ENCODE data around the gene PEX26. TPM values are rescaled to one million over a fixed set of nuclear protein-coding genes. Genes with fewer than 3 reads are reported as not detected.
"Not testable (repeated sequence)": the region's sequence is repeated elsewhere in the genome, so short reads cannot be mapped to it uniquely, and the experiment has no call there.

PEX26 gene
- total RNA-seq (2014; rRNA removed; shearing (Covaris generic)): 19.2 and 27.2 TPM in 2 replicates

- Histone ChIP-seq H3K9me3 (replicated peaks) (no peaks in the 10 kb centered on the region), H3K36me3 (peaks cover 39% of the 10 kb centered on the region), H3K27me3 (replicated peaks) (no peaks in the 10 kb centered on the region), H3K4me3 (peak within 1 kb of the TSS; percentile 70), H3K4me1 (replicated peaks) (peaks cover 21% of the 10 kb centered on the region), H3K27ac (peak within 1 kb of the TSS; percentile 42)
- peak; percentile 86 to 93 for DNase-seq (ENCODE audit: low read depth in 1 of 2, low spot score in 2 of 2)
Measured at GRCh38 chr22:18077639-18078328, at the start of gene PEX26. Gene PEX26 (plus strand): TSS chr22:18077990. CDS start chr22:18078377, 387 bp downstream.

DNA sequence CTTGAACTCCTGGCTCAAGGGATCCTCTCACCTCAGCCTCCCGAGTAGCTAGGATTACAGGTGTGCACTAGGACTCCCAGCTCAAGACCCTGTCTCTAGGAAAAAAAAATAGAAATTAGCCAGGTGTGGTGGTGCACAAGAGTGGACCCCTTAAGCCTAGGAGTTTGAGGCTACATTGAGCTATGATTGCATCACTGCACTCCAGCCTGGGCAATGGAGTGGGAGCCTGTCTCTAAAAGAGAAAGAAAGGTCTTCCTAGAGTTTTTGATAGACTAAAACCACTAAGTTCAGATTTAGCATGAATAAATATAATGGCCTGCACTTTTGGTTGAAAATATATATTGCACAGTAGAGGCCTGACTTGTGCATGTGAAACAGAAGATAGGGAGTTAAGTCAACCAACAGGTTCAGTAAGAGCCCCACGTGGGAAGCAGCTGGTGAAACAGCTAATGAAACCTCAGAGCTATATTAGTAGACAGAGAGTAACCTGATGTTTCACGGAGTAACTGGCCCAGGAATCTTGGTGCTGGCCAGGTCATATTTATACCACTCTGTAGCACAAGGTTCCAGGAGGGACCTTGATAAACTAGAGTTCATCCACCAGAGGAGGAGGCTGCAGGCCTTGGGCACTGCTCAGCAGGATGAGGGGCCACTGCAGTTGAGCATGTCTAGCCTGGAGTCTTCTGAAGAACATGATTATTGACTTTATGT lies 48.8 kb upstream of the PEX26 start:
- H3K9me3 ChIP-seq (replicated peaks): no peaks in the 10 kb centered on the region
- H3K27me3 ChIP-seq (replicated peaks): no peaks in the 10 kb centered on the region
- H3K36me3 ChIP-seq: no peaks in the 10 kb centered on the region
- no peak overlapping the region for H3K4me3 ChIP-seq
- no peak for DNase-seq (ENCODE audit: low read depth in 1 of 2, low spot score in 2 of 2)
- H3K27ac ChIP-seq: no peak overlapping the region
- H3K4me1 ChIP-seq (replicated peaks): peaks cover 31% of the 10 kb centered on the region

GRCh38 chr22:18029686-18030267 lies 48.0 kb upstream of the PEX26 start:
- no peaks in the 10 kb centered on the region for H3K27me3 ChIP-seq (replicated peaks)
- H3K4me1 ChIP-seq (replicated peaks): peaks cover 28% of the 10 kb centered on the region
- no peak overlapping the region for H3K27ac ChIP-seq
- H3K4me3 ChIP-seq: no peak overlapping the region
- no peak for DNase-seq (ENCODE audit: low read depth in 1 of 2, low spot score in 2 of 2)
- H3K36me3 ChIP-seq: no peaks in the 10 kb centered on the region
- no peaks in the 10 kb centered on the region for H3K9me3 ChIP-seq (replicated peaks)

DNA sequence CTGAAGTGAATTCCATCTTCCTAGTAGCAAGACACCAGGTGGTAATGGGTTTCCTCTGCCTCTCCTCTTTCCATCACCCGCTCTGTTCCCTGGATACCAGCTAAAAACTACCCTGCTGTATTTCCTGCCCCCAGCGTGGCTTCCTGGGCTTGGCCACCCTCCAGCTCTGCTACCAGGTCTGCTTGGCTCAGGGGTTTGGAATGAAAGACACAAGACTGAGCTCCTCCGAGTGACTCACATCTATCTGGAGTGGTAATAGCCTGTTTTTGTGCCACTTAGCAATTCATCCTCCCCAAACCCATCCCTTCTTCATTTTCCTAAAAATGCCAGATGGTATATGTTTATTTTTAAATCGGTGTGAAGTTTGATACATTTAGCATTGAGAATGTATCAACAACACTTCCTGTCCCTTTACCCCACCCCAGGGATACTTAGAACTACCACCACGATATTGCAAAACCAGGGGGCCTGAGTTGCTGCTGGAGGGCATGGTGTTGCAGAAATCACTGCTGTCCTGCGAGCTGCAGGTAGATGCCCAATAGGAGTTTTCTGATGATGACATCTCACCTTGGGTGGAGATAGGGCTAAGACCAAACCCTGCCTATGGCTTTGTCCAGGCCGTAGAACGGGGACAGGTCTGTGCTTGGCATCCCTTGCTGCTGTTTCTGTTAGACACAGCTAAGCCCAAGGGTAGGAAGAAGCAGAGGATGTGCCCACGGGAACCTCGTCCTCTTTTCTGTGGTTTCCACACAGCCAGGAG lies 45.9 kb upstream of the PEX26 start:
- no peaks in the 10 kb centered on the region for H3K9me3 ChIP-seq (replicated peaks)
- H3K27me3 ChIP-seq (replicated peaks): no peaks in the 10 kb centered on the region
- H3K36me3 ChIP-seq: no peaks in the 10 kb centered on the region
- H3K27ac ChIP-seq: peak overlapping the region; percentile 64
- H3K4me1 ChIP-seq (replicated peaks): peaks cover 26% of the 10 kb centered on the region
- H3K4me3 ChIP-seq: no peak overlapping the region
- DNase-seq (ENCODE audit: low read depth in 1 of 2, low spot score in 2 of 2): peak; percentile 87 to 95

DNA sequence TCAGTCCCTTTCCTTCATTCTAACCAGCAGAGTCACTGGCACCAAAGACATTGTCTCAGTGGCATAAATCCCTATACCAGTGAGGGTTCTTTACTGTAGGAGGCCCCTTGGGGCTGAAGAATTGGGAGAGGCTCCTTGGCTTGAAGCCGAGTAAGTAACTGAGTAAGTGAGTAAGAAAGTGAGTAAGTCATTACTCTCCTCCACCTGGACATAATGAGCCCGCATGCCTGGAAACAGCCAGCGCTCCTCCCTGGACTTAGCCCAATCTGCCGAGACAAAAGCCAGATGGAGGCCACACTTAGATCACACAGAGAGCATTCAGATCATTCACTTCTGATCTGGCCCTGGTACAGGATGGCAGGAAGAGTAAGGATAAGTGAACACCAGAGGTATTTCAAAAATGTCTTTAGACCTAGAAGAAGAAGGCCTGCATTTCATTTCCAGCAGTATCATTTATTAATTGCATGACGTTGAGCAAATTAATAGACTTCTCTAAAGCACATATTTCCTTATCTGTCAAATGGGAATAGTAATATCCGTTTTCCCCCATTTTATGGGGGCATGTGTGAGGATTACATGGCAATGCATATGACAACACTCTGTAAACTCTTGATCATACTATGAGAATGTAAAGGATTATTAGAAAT lies 45.2 kb upstream of the PEX26 start:
- H3K4me1 ChIP-seq (replicated peaks): peaks cover 26% of the 10 kb centered on the region
- no peaks in the 10 kb centered on the region for H3K9me3 ChIP-seq (replicated peaks)
- no peak overlapping the region for H3K4me3 ChIP-seq
- DNase-seq (ENCODE audit: low read depth in 1 of 2, low spot score in 2 of 2): peak; percentile 73 to 74
- H3K36me3 ChIP-seq: no peaks in the 10 kb centered on the region
- no peaks in the 10 kb centered on the region for H3K27me3 ChIP-seq (replicated peaks)
- peak overlapping the region; percentile 64 for H3K27ac ChIP-seq

DNA sequence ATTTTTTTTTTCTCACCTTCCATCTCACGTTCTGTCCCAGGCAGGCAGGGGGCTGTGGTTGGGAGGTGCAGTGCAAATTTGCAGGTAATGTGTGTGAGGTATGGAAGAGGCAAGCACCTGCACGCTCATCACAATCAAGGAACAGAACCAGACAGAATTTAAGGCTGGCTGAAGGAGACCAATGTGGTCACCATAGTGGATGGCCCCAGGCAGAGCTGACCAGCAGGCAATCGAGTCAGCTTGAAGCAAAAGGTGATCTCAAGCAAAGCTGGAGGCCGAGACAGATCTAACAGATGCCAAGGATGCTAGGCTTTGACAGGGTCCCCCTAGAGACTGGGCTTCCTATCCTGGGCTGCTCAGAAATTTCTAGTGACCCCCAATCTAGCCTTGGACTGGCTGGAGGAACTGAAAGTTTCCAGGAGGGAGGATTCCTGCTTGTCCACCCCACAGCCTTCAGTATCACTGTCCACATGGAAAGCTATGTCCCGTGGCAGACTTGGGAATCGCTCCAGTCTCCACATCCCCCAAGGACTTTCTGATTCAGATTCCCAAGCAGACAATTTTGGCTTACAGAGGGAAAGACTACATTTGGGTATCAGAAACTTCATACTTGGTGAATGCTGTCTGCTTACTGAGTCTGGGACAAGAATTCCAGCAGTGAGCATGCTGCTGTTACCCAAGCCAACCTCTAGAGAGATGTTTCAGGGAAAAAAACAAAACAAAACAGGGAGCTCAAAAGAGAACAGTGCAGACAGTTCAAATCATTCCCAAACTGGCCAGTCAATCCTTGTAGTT lies 44.4 kb upstream of the PEX26 start:
- DNase-seq (ENCODE audit: low read depth in 1 of 2, low spot score in 2 of 2): no peak
- no peak overlapping the region for H3K27ac ChIP-seq
- H3K27me3 ChIP-seq (replicated peaks): no peaks in the 10 kb centered on the region

DNA sequence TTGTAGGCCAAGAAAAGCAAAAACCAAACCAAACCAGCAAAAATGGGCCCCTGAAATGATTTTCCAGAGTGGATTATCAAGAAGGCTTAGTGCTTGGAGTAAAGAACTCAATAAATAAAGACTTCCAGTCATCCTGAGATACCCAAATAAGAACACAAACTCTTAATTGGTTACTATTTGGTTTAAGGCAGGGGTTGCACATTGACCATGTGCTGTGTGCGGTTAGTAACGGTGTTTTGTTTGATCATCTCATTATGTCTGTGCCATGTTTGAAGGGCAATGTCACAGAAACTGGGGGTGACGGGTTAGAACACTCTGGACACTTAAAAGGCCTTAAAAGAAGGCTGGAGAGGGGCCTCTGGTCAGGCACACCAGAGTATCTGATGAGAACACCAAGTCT lies 43.7 kb upstream of the PEX26 start:
- Histone ChIP-seq H3K27me3 (replicated peaks) (no peaks in the 10 kb centered on the region), H3K4me3 (no peak overlapping the region), H3K4me1 (replicated peaks) (peaks cover 34% of the 10 kb centered on the region), H3K36me3 (no peaks in the 10 kb centered on the region), H3K27ac (no peak overlapping the region), H3K9me3 (replicated peaks) (no peaks in the 10 kb centered on the region)
- DNase-seq (ENCODE audit: low read depth in 1 of 2, low spot score in 2 of 2): no peak

More for the DNA sequence above, 44.4 kb upstream of the PEX26 start:
- H3K4me3 ChIP-seq: no peak overlapping the region
- H3K9me3 ChIP-seq (replicated peaks): no peaks in the 10 kb centered on the region
- peaks cover 31% of the 10 kb centered on the region for H3K4me1 ChIP-seq (replicated peaks)
- H3K36me3 ChIP-seq: no peaks in the 10 kb centered on the region

DNA sequence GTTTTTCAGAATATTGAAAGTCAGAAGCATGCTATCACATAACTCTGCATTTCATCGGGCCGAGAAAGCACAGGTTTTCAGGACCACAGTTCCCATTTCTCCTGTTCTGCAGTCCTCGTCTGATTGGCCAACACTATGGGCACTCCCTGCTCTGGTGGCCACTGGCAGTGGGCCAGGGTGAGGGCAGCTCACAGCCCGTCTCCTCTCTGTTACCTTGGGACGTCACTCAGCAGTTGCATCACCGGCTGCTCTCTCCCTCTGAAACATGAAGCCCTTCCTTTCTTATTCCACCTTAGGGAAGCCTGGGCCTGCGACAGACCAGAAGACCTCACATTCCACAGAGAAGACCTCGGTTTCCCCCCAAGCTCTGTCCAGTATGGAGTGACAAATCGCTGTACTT lies 42.0 kb upstream of the PEX26 start:
- no peaks in the 10 kb centered on the region for H3K36me3 ChIP-seq
- no peak for DNase-seq (ENCODE audit: low read depth in 1 of 2, low spot score in 2 of 2)
- no peak overlapping the region for H3K4me3 ChIP-seq
- no peak overlapping the region for H3K27ac ChIP-seq
- no peaks in the 10 kb centered on the region for H3K9me3 ChIP-seq (replicated peaks)
- H3K4me1 ChIP-seq (replicated peaks): peaks cover 34% of the 10 kb centered on the region
- H3K27me3 ChIP-seq (replicated peaks): no peaks in the 10 kb centered on the region

DNA sequence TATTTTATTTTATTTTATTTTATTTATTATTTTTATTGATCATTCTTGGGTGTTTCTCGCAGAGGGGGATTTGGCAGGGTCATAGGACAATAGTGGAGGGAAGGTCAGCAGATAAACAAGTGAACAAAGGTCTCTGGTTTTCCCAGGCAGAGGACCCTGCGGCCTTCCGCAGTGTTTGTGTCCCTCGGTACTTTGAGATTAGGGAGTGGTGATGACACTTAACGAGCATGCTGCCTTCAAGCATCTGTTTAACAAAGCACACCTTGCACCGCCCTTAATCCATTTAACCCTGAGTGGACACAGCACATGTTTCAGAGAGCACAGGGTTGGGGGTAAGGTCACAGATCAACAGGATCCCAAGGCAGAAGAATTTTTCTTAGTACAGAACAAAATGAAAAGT lies 36.9 kb upstream of the PEX26 start:
- not testable (repeated sequence) for H3K27me3 ChIP-seq (replicated peaks); H3K36me3 ChIP-seq; DNase-seq (ENCODE audit: low read depth in 1 of 2, low spot score in 2 of 2); H3K9me3 ChIP-seq (replicated peaks); H3K27ac ChIP-seq; H3K4me3 ChIP-seq
- H3K4me1 ChIP-seq (replicated peaks): peaks cover 14% of the 10 kb centered on the region

DNA sequence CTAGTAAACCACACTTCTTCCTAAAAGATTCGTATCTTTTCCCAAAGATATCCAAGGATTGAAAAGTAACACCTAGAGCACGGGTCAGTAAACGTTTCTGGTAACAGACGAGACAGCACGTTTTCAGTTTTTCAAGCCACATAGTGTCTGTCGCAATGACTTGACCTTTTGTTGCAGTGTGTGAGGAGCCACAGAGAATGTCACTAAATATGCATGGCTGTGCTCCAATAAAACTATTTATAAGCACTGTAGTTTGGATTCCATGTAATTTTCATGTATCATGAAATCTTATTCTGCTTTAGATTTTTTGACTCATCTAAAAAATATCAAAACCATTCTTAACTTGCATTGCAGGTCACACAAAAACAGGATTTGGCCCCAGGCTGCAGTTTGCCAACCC lies 35.1 kb upstream of the PEX26 start:
- DNase-seq (ENCODE audit: low read depth in 1 of 2, low spot score in 2 of 2): no peak
- H3K27me3 ChIP-seq (replicated peaks): no peaks in the 10 kb centered on the region
- H3K4me3 ChIP-seq: no peak overlapping the region
- H3K27ac ChIP-seq: no peak overlapping the region
- H3K9me3 ChIP-seq (replicated peaks): no peaks in the 10 kb centered on the region
- no peaks in the 10 kb centered on the region for H3K36me3 ChIP-seq
- peaks cover 14% of the 10 kb centered on the region for H3K4me1 ChIP-seq (replicated peaks)

DNA sequence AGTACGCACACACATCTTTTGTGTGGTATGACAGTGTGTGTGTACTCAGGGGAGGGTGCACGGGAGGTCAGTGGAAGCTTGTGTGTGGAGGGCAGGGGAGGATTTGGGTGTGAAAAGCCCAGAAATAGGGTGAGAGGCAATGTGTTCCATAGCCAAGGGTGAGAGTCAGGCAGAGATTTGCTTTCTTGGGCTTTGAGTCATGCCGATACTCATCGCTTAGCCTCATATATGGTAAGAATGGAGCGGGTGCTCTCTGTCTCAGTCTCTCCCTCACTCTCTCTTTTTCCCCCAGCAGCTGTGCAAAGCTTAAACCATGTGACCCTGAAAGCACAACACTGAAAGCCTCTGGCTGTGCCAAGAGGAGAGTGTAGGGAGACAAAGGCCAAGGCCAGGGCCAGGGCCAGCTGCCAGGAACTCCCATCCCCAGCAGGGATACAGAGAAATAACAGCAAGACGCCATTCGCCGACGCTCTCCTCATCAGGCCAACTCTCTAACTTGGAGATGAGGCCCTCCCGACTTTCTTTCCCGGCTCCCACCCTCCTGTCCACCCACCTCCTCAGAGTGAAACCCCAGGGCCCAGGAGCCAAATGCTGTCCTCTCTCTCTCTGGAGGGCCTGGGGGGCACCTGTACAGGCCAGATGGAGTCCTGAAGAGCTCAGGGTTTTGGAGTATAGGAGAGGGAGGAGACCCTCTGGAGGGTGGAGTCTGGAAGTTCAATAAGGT lies 33.1 kb upstream of the PEX26 start:
- no peak for DNase-seq (ENCODE audit: low read depth in 1 of 2, low spot score in 2 of 2)
- no peaks in the 10 kb centered on the region for H3K27me3 ChIP-seq (replicated peaks)

GRCh38 chr22:18045794-18046193 lies 32.0 kb upstream of the PEX26 start:
- no peak overlapping the region for H3K4me3 ChIP-seq
- H3K9me3 ChIP-seq (replicated peaks): no peaks in the 10 kb centered on the region
- H3K4me1 ChIP-seq (replicated peaks): peaks cover 6% of the 10 kb centered on the region; the same call in 1 of the 2 replicates
- no peak overlapping the region for H3K27ac ChIP-seq
- no peaks in the 10 kb centered on the region for H3K36me3 ChIP-seq
- DNase-seq (ENCODE audit: low read depth in 1 of 2, low spot score in 2 of 2): no peak
- no peaks in the 10 kb centered on the region for H3K27me3 ChIP-seq (replicated peaks)

More for the DNA sequence above, 33.1 kb upstream of the PEX26 start:
- H3K4me3 ChIP-seq: no peak overlapping the region
- no peaks in the 10 kb centered on the region for H3K9me3 ChIP-seq (replicated peaks)
- H3K36me3 ChIP-seq: no peaks in the 10 kb centered on the region
- peaks cover 6% of the 10 kb centered on the region; the same call in 1 of the 2 replicates for H3K4me1 ChIP-seq (replicated peaks)
- H3K27ac ChIP-seq: no peak overlapping the region

Measured in SJSA1 (cell line).